Amygdala (tissue), 56 donors: ENCODE measurements around the gene OSBP2.

Source experiments
- DNase-seq, 56 donors: peaks; one replicate each; lab custom pipeline; 2025; lab: John Stamatoyannopoulos, UW

Gene OSBP2

GRCh38 chr22:30829901-30830550 is 135.4 kb downstream of the OSBP2 start:
- DNase-seq = no peak

- peak in 1 of 56 donors; percentile 14 for DNase-seq
These were observed 136.2 kb downstream of the OSBP2 start for GRCh38 chr22:30830907-30831306.

GRCh38 chr22:30832407-30832987 is 137.8 kb downstream of the OSBP2 start:
- no peak for DNase-seq

GRCh38 chr22:30833322-30833721 is 138.6 kb downstream of the OSBP2 start:
- DNase-seq = no peak

- peak in 37 of 56 donors; percentile 5 to 77 (median 36) for DNase-seq
These were observed 142.9 kb downstream of the OSBP2 start for GRCh38 chr22:30837531-30837930.

- DNase-seq = no peak
These were observed 143.4 kb downstream of the OSBP2 start for GRCh38 chr22:30838111-30838510.

- no peak for DNase-seq
These were observed 146.6 kb downstream of the OSBP2 start for GRCh38 chr22:30841273-30841672.

- DNase-seq = no peak
These were observed 148.6 kb downstream of the OSBP2 start for GRCh38 chr22:30843245-30843644.

GRCh38 chr22:30847583-30847982 is 152.9 kb downstream of the OSBP2 start:
- DNase-seq = no peak

- no peak for DNase-seq
These were observed 160.6 kb downstream of the OSBP2 start for GRCh38 chr22:30855266-30855665.

GRCh38 chr22:30855677-30856518 is 161.2 kb downstream of the OSBP2 start:
- DNase-seq = no peak

- DNase-seq = no peak
These were observed 162.2 kb downstream of the OSBP2 start for GRCh38 chr22:30856741-30857502.

- DNase-seq = no peak
These were observed 163.1 kb downstream of the OSBP2 start for GRCh38 chr22:30857791-30858190.

GRCh38 chr22:30858976-30859713 is 164.5 kb downstream of the OSBP2 start:
- DNase-seq = no peak

GRCh38 chr22:30859714-30860095 is 165.0 kb downstream of the OSBP2 start:
- no peak for DNase-seq

- DNase-seq = no peak
These were observed 165.8 kb downstream of the OSBP2 start for GRCh38 chr22:30860176-30861105.

- no peak for DNase-seq
These were observed 166.5 kb downstream of the OSBP2 start for GRCh38 chr22:30861131-30861530.

GRCh38 chr22:30861688-30862552 is 167.2 kb downstream of the OSBP2 start:
- no peak for DNase-seq
